ENCODE results near the gene SRD5A1.

Gene SRD5A1

DNA sequence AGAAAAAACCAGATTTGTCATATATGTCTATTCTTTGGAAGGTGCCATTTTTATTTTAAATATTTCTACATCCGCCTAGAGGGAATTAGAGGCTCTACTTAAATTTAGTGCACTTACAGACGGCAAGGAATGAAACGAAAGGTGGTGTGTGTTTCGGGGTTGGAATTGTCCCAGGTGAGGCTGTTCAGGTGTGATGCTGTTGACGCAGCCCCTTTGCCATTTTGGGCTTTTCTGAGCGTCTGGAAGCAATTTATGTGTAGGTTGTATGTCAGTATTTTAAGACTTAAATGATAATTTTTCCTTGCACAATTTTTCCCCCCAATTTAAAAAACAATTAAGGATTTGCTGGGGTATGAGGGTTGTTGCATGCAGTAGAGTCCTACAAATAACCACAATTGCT, 82.0 kb downstream of the SRD5A1 start:
- DNase-seq = no peak

DNA sequence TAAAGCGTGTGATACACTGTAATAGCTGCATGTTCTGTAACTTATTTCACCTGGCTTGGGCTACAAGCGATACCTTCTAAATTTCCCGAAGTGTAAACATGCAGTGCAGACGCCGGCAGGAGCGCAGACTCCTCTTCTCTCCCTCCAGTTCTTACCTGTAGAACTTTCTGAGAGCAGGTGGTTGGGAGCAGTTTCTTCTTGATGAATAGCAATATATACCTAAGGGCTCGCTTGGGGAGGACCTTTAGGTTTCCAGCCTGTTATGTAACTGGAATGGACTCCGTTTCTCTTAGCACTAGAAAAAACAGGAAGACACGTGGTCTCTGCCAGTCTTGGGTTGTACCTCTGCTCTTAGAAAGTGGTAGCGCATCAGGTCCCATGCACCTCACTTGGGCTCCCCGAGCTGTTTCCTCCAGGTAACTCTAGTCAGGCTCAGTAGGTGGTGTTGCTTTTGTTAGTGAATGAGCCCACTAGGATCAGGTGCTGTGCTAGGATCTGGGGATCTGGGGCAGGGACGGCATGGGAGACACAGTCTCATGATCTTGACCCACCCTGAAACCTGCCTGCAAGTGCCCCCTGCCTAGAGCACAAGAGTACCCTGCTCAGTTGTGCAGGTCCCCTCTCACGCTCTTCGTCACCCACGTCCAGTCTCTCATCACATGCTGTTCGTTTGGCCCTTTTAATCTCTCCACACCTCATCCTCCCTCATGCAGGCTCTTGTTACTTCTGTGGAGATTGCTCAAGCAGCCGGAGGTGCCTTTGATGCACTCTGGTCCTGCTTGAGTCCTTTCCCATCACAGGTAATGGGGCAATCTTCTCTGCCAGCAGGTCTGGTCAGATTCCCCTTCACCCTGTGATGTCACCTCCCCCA, 82.8 kb downstream of the SRD5A1 start:
- peak; percentile 44 for DNase-seq

DNA sequence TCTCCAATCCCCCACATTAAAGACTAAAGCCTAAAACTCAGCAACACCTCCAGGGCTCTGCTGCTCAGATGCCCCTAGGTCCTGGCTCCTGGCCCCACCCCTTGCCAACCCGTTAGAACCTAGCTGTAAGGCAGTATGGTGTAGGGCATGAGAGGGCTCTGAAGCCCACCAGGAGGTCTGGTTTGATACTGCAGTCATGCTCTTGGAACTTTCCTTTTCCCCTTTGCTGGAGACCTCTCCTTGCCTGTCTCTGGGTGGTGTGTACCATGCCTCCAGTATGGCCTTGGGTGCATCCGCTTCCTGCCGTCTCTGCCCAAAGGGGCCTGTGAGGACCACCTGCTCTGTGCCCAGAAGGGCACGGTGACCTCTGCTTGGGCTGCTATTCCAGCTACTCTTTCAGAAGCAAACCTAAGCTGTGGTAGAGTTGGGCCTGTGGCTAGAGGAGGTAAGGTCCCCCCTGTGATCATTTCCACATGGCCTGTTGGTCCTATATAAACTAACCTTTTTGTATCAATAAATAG, 83.4 kb downstream of the SRD5A1 start:
- no peak for DNase-seq

DNA sequence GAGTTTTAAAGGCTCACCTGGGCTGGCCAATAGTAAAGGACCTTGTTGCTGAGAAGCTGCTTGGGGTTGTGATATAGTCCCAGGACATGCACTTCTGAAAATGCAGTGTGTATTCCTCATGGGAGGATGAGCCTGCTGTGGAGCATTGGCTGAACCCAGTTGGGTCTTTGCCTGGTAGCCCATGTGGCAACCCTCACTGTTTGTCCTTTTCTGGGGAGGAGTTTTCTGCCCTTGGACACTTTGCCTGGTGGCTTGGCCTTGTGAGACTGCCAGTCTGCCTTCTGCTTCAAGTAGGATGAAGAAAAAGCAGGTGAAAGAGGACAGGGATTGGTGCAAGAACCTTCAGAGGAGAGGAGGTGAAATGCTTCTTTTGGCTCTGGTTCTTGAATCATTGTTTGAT, 84.0 kb downstream of the SRD5A1 start:
- DNase-seq = no peak

DNA sequence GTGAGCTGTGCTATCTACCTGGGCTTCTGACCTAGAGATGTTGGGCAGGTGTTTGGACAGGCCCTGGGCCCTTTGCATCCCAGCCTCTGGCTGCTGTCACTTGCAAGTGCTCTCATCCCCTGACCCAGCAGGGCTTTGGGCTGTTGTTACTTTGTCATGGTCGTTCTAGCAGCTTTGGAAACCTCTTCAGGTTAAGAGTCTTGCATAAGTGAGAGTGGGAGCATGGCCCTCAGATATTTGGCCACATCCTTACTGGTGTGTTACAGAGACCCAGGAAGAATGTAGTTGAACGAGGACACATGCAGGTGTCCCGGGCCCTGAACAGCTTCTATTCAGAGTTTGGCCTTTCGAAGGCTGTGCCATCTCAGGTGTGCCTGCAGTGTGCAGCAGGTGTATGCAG, 84.4 kb downstream of the SRD5A1 start:
- DNase-seq = no peak

DNA sequence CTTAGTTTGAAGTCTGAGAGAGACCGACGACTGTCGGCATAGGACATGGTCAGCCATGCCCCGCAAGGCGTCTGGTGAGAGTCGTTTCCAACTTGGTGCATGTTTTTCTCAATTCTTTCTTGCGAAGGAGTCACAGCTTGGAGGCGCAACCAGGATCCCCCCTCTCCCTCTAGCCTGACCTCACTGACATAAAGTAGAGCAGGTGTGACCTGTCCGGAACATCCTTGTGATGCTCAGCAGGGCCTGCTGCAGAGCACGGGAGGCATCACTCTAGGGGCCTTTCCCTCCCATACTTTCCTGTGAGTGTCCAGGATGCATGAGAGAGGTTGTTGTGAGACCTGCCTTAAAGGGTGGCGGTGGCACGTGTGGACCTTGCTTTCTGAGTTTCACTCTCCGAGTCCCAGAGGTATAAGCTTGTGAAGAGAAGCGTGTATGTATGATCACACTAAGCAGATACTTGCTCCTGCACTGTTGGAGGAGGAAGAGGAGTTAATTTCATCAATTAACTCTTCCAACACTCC, 85.0 kb downstream of the SRD5A1 start:
- DNase-seq = no peak

DNA sequence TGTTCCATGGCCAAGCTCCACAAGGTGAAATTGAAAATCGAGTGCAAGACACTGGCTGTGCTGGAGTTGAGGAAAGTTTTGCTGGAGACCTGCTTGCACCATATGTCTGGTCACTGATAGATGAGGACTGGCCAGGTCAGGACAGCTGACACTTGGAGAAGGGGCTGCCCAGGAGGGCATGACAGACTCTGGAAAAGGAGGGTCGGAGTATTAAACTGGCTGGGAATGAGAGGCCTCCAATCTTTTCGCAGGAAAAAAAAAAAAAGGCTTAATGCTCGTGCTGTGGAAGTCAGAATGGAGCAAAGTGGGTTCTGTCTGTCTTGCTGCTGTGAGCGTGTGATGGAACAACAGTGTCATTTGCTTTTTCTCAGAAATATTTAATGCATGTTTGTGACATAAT, 85.5 kb downstream of the SRD5A1 start:
- no peak for DNase-seq

DNA sequence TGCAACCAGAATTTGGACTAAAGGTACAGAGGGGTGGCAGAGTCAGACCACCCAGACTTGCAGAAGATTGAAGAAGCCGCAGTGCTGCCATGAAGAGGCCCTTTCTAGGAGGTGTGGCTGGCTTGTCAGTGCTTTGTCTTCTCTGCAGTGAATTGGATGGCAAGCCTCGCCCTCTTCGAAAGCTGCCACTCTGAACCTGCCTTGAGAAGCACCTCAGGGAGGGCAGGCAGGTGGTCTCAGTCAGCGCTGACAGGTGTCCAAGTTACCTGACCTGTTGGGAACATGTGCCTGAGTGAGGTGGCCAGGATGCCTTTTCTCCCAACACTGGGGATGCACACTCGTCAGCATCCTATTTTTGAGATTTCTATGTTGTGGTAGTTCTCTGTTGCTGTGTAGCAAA, 86.2 kb downstream of the SRD5A1 start:
- DNase-seq = no peak

DNA sequence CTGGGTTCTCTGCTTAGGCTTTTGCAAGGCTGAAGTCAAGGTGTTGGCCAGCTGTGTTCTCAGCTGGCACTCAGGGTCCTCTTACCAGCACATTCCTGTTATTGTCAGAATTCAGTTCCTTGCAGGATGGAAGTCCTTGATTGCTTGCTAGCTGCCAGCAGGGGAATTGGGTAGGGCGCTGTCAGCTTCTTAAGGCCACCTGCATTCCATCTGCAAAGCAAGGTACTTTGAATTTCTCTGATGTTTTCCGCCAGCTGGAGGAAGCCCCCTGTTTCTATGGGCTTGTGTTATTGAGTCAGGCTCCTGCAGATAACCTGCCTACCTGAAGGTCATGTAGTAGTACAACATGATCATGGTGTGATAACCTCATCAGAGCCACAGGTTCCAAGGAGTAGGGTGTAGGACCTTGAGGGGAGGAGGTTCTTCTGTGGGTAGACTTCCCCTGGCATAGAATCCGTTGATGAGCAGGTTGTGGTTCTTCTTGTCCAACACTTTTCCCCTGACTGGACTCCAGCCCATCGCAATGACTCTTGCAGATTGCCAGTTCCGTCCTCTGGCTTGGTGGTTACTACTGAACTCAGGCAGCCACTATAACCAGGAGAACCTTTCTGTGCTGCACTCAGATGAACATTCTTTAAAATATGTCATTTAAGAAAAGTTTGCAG, 86.8 kb downstream of the SRD5A1 start:
- no peak for DNase-seq

DNA sequence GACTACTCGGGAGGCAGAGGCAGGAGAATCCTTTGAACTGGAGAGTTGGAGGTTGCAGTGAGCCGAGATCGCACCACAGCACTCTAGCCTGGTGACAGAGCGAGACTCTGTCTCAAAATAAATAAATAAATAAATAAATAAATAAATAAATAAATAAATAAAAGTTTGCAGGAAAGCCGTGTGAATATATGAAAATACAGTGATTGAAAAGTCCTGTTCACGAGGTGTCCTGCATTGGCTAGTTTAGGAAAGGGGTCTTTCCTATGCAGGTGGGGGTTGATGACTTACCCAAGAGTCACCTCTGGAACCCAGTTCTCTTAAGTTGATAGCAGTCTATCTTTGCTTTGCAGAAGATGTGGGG, 87.3 kb downstream of the SRD5A1 start:
- no peak for DNase-seq

DNA sequence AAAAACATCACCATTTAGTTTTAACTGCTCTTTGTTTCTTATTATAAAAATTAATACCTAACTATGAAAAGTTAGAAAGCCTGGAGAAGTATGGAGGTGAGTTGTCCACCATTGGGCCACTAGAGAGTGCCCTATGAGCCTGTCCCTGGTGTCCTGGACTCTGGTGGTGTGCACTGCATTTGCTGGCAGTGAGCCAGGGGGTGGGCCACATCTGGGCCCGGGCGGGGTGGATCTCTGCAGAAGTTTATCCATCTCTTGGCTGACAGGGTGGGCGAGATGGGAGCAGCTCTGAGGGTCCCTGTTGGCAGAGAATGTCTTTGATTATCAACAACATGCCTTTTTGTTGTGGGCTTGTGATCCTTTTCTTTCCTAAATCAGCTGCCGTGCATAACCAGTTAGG, 88.2 kb downstream of the SRD5A1 start:
- DNase-seq = no peak

DNA sequence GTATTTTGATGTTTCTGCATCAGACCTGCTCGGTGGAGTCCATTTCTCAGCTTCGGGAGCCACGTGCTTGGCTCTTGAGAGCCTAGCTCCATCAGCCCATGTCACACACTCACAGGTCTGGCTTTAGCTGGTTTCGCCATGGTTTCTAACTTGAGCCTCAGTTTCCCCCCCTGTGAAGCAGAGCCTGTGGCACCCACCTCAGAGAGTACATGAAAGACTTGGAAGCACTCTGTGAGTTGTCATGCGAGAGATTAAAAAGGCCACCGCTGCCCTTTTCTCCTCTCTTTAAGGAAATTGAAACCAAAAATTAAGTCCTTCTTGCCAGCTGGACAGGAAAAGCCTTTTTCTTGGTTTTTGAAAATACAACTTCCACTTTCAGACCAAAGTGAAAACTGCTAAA, 88.8 kb downstream of the SRD5A1 start:
- no peak for DNase-seq

DNA sequence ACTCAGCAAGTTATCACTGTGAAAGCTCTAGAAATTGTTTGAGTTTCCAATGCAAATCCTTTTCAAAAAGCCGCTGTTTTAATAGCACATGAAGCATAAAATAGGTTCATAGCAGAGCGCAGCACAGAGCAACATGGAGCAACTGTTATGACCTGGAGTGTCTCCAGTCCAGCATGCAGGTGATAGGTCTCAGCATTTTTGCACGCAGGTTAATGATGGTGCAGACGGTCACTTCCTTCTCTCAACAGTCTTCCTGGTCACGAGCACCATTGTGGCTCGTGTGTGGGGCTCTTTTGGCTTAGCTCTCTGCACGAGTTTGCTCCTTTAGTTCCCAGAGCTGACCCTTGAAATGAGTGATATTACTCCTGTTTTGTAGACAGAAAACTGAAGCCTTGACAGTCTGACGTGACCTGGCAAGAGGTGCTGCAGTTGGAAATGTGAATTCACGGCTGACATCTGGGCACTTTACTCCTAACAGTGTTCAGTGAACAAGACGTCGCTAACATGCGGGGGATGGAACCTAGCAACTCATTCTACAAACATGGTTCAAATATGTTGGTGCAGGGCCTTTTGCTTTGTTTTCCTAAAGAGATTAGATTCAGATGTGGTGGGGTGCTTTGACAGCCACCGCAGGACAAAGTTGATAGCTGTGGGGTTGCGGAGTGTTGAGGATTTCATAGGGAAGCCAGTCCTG, 90.0 kb downstream of the SRD5A1 start:
- no peak for DNase-seq

DNA sequence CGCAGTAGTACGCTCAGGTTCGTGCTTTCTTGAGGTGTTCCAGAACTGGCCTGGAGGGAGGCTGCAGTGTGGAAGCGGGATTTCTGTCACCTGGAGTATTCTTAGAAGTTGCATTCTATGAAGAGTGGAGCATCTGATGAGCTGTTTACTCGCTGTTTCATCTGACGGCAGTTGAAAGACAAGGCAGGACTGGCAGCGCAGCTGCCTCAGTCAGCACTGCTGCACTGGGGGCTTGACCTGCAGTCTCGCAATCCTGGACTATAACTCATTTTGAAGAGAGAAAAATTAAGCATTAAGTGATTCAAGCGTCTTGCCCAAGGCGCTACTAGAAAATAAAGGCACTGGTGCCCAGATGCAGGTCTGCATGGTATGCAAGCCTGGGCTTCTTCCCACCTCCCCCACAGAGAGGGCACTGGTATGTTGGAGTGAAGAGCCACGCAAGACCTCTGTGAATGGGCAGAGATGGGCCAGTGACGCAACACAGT, 90.6 kb downstream of the SRD5A1 start:
- DNase-seq = no peak
